K562 (cell line): Measurements from ENCODE around the gene OR4N5. TPM values are rescaled to one million over a fixed set of nuclear protein-coding genes. Genes with fewer than 3 reads are reported as not detected.

Experiments
- ATAC-seq: fragments of 200-7000 bp; cut with Tn5 transposase; 3 replicates; pipeline ENCODE4 v1.9.1; 2020; ENCODE audit warnings: moderate library complexity
- BruUV-seq: library from RNA; stranded (reverse); fragments of 400-500 nt; replicated peaks from 2 replicates; lab custom pipeline; 2021; lab: Mats Ljungman, UMichigan
- CTCF ChIA-PET: fragments of 300-600 bp; formaldehyde crosslinking; extraction: SDS; loops from one replicate; lab custom pipeline; 2021; ENCODE audit warnings: low intra/inter-chr PET ratio; lab: Yijun Ruan, JAX
- POLR2A ChIA-PET: fragments of 300-600, 350-650 bp; sonication (Branson Sonifier 250); formaldehyde crosslinking; extraction: SDS; loops from one replicate; lab custom pipeline; 2021; ENCODE audit warnings: antibody characterized with exemption, inconsistent platforms; lab: Yijun Ruan, JAX
- DNase-seq, 4 experiments: peaks; one replicate each; pipeline versions ENCODE4 v3.0.0 to v3.0.0-alpha.2; 2011 to 2018; ENCODE audit warnings: low spot score in 3 of 4, mixed read lengths in 3 of 4; ENCODE audit errors: extremely low read depth in 1 of 4
- FAIRE-seq: peaks from 2 replicates; lab custom pipeline; 2011; peaks lifted over from hg19 to GRCh38; lab: Jason Lieb, UNC
- H2AFZ ChIP-seq: 2 replicates; pipeline ENCODE4 v1.6.0; 2011; ENCODE audit warnings: low read depth, low read length, control low read depth, inconsistent platforms
- H3K27ac ChIP-seq: fragments of 200-600 bp; 3 replicates; pipeline ENCODE4 v1.8.0; 2011; ENCODE audit warnings: low read depth, mild to moderate bottlenecking, control low read depth, inconsistent platforms, low read length, moderate library complexity, mixed read lengths; ENCODE audit errors: extremely low read depth
- H3K27me3 ChIP-seq, 2 experiments: fragments of 300-600 bp in 1 of 2; 2 replicates in 1 of 2; 3 replicates in 1 of 2; pipeline versions ENCODE4 v1.6.0 to v1.8.0; 2011; ENCODE audit warnings: inconsistent platforms in 2 of 2, low read length in 2 of 2, mild to moderate bottlenecking in 1 of 2, mixed read lengths in 1 of 2, moderate library complexity in 1 of 2; ENCODE audit not compliant: control insufficient read depth in 2 of 2, insufficient read depth in 2 of 2
- H3K36me3 ChIP-seq: fragments of 300-600 bp; 3 replicates; pipeline ENCODE4 v1.8.0; 2011; ENCODE audit warnings: mild to moderate bottlenecking, low read length, inconsistent platforms; ENCODE audit not compliant: control insufficient read depth, insufficient read depth
- H3K4me1 ChIP-seq, 2 experiments: fragments of 200-600 bp in 1 of 2; replicated peaks in 1 of 2; 2 replicates in 1 of 2; 3 replicates in 1 of 2; pipeline versions ENCODE4 v1.5.1 to v1.8.0; 2011; ENCODE audit warnings: inconsistent platforms in 2 of 2, low read length in 2 of 2, mild to moderate bottlenecking in 1 of 2, mixed read lengths in 1 of 2, moderate library complexity in 1 of 2; ENCODE audit not compliant: control insufficient read depth in 2 of 2, insufficient read depth in 2 of 2
- H3K4me2 ChIP-seq: 2 replicates; pipeline ENCODE4 v1.6.1; 2011; ENCODE audit warnings: low read length, control low read depth, inconsistent platforms, mixed read lengths; ENCODE audit not compliant: insufficient read depth
- H3K4me3 ChIP-seq: fragments of 200-600 bp; sonication (generic), shearing (Covaris generic); 2 replicates; pipeline ENCODE4 v1.5.1; 2016; ENCODE audit warnings: control low read depth, inconsistent platforms
- H3K79me2 ChIP-seq: fragments of 200-600 bp; 3 replicates; pipeline ENCODE4 v1.8.0; 2011; ENCODE audit warnings: low read length, inconsistent platforms; ENCODE audit not compliant: control insufficient read depth, insufficient read depth
- H3K9ac ChIP-seq, 2 experiments: 2 replicates each; pipeline versions ENCODE4 v1.6.0 to v1.6.1; 2011; ENCODE audit warnings: low read depth in 2 of 2, low read length in 2 of 2, control low read depth in 1 of 2, inconsistent platforms in 1 of 2, mild to moderate bottlenecking in 1 of 2, mixed read lengths in 1 of 2; ENCODE audit not compliant: insufficient read depth in 1 of 2
- H3K9me1 ChIP-seq: one replicate; pipeline ENCODE4 v1.6.0; 2011; ENCODE audit warnings: inconsistent platforms, mild to moderate bottlenecking, low read length, moderate library complexity; ENCODE audit not compliant: control insufficient read depth, insufficient read depth
- H3K9me3 ChIP-seq: replicated peaks from 2 replicates; pipeline ENCODE4 v1.5.1; 2011; ENCODE audit warnings: low read depth, low read length, inconsistent platforms; ENCODE audit not compliant: control insufficient read depth, insufficient read depth
- H4K20me1 ChIP-seq: replicated peaks from 2 replicates; pipeline ENCODE4 v1.6.1; 2011; ENCODE audit warnings: low read length, inconsistent platforms, mixed read lengths; ENCODE audit not compliant: control insufficient read depth, insufficient read depth
- ADNP ChIP-seq: fragments of 200-800 bp; sonication (Bioruptor generic); IDR thresholded peaks from 2 replicates; pipeline ENCODE4 v1.6.1; 2016; ENCODE audit warnings: missing genetic modification characterization, missing compliant biosample characterization
- ATF7 ChIP-seq: fragments of 450-650 bp; IDR thresholded peaks from 2 replicates; pipeline ENCODE4 v1.7.1; 2014; ENCODE audit warnings: mild to moderate bottlenecking, moderate library complexity
- CEBPB ChIP-seq: fragments of 450-650 bp; IDR thresholded peaks from 2 replicates; pipeline ENCODE4 v1.6.1; 2016; ENCODE audit warnings: missing genetic modification characterization, missing compliant biosample characterization
- ELF1 ChIP-seq: fragments of 200-800 bp; sonication (Bioruptor generic); IDR thresholded peaks from 2 replicates; pipeline ENCODE4 v1.6.1; 2016; ENCODE audit warnings: missing genetic modification characterization, missing compliant biosample characterization
- ETV6 ChIP-seq, 3 experiments: fragments of 150-350 bp in 1 of 3; sonication (generic) in 1 of 3; formaldehyde crosslinking in 1 of 3; IDR thresholded peaks; 2 replicates each; pipeline versions ENCODE4 v1.6.1 to v1.8.0; 2014 to 2022; ENCODE audit warnings: borderline replicate concordance in 2 of 3, low read depth in 2 of 3, antibody characterized with exemption in 1 of 3, low read length in 1 of 3, mild to moderate bottlenecking in 1 of 3, missing genetic modification reagents in 1 of 3
- HDAC1 ChIP-seq, 2 experiments: fragments of 450-650 bp; IDR thresholded peaks; 2 replicates each; pipeline ENCODE4 v1.6.1; 2016 to 2017; ENCODE audit warnings: inconsistent platforms in 1 of 2, mild to moderate bottlenecking in 1 of 2, moderate library complexity in 1 of 2
- KAT8 ChIP-seq: fragments of 450-650 bp; IDR thresholded peaks from 2 replicates; pipeline ENCODE4 v1.6.1; 2016; ENCODE audit warnings: low read depth, mild to moderate bottlenecking
- MAZ ChIP-seq, 2 experiments: fragments of 450-650 bp in 1 of 2; sonication (generic) in 1 of 2; formaldehyde crosslinking; IDR thresholded peaks in 1 of 2; conservative IDR thresholded peaks in 1 of 2; 2 replicates each; pipeline versions ENCODE4 v1.4.0 to v1.5.0; 2020; ENCODE audit warnings: mild to moderate bottlenecking in 1 of 2, missing genetic modification reagents in 1 of 2
- NBN ChIP-seq: fragments of 450-650 bp; IDR thresholded peaks from 2 replicates; pipeline ENCODE4 v1.6.1; 2016; ENCODE audit warnings: low read depth, mild to moderate bottlenecking
- NFIC ChIP-seq: fragments of 450-650 bp; IDR thresholded peaks from 2 replicates; pipeline ENCODE4 v1.6.1; 2017; ENCODE audit warnings: mild to moderate bottlenecking, inconsistent platforms
- PHB2 ChIP-seq: fragments of 450-650 bp; IDR thresholded peaks from 2 replicates; pipeline ENCODE4 v1.6.1; 2017; ENCODE audit warnings: low read depth
- PTBP1 ChIP-seq: fragments of 200-400 bp; formaldehyde crosslinking; IDR thresholded peaks from 2 replicates; pipeline ENCODE4 v1.6.1; 2017; ENCODE audit warnings: low read depth, low read length
- PYGO2 ChIP-seq: fragments of 450-650 bp; IDR thresholded peaks from 2 replicates; pipeline ENCODE4 v1.6.1; 2016; ENCODE audit warnings: mild to moderate bottlenecking, missing genetic modification characterization, moderate library complexity, missing compliant biosample characterization
- SRSF3 ChIP-seq: fragments of 200-400 bp; formaldehyde crosslinking; IDR thresholded peaks from 2 replicates; pipeline ENCODE4 v1.6.1; 2016; ENCODE audit warnings: mild to moderate bottlenecking, low read length, moderate library complexity; ENCODE audit not compliant: insufficient read depth
- SRSF9 ChIP-seq: fragments of 200-400 bp; formaldehyde crosslinking; IDR thresholded peaks from 2 replicates; pipeline ENCODE4 v1.6.1; 2017; ENCODE audit warnings: low read depth, low read length, borderline replicate concordance
- TCF3 ChIP-seq: sonication (generic); formaldehyde crosslinking; IDR thresholded peaks from 2 replicates; pipeline ENCODE4 v1.4.0; 2020; ENCODE audit warnings: mild to moderate bottlenecking, missing genetic modification reagents
- ZNF146 ChIP-seq: IDR thresholded peaks from one replicate; pipeline ENCODE4 v1.6.1; 2018; ENCODE audit warnings: missing compliant biosample characterization; ENCODE audit not compliant: unreplicated experiment
- ZNF197 ChIP-seq: fragments of 200-800 bp; sonication (Bioruptor generic); IDR thresholded peaks from 2 replicates; pipeline ENCODE4 v1.6.1; 2016; ENCODE audit warnings: low read depth, missing genetic modification characterization, missing compliant biosample characterization
- ZNF764 ChIP-seq: fragments of 250-450 bp; sonication (Bioruptor Pico); IDR thresholded peaks from 2 replicates; pipeline ENCODE4 v1.4.0; 2020; ENCODE audit warnings: low read depth, mild to moderate bottlenecking, moderate library complexity
- ZSCAN32 ChIP-seq: fragments of 450-650 bp; formaldehyde crosslinking; IDR thresholded peaks from 2 replicates; pipeline ENCODE4 v1.4.0; 2020; ENCODE audit warnings: mild to moderate bottlenecking, moderate library complexity
- WGBS: fragments of 100-300 bp; shearing (Covaris generic); methylation state at CpG from one replicate; pipeline ENCODE4 v1.1.6; 2016; ENCODE audit warnings: low coverage, mixed read lengths; ENCODE audit not compliant: insufficient coverage; ENCODE audit errors: missing lambda C conversion rate; 5-methylcytosine and 5-hydroxymethylcytosine counted together
- in situ Hi-C: fragments of 300-500 bp; cut with MboI; formaldehyde crosslinking; loops from 4 replicates; pipeline ENCODE4 v1.15.0; 2018; ENCODE audit warnings: inconsistent platforms, mixed read lengths
- intact Hi-C: fragments of 100-400 bp; cut with micrococcal nuclease; formaldehyde crosslinking; loops from 2 replicates; pipeline ENCODE4 v1.14.2; 2022
- polyA plus RNA-seq, 8 experiments: library from polyadenylated mRNA; depleted of rRNA in 4 of 8; stranded (reverse) in 5 of 8; unstranded in 3 of 8; fragments of >200 nt; fragmentation: Nextera tagmentation in 2 of 8; fragmentation: Illumina TruSeq in 1 of 8; extraction: Ambion mirVana in 2 of 8; extraction: Trizol in 1 of 8; gene quantifications; 2 replicates each; pipeline versions ENCODE4 v1.2.1 to v1.2.3, GENCODE V29; 2011 to 2014; ENCODE audit warnings: inconsistent platforms in 1 of 8, missing spikeins in 1 of 8
- total RNA-seq, 7 experiments: library from RNA; depleted of rRNA in 6 of 7; stranded (reverse); fragments of >200 nt in 6 of 7; fragmentation: Illumina TruSeq in 2 of 7; extraction: Trizol in 2 of 7; gene quantifications; 2 replicates each; pipeline versions ENCODE4 v1.2.1 to v1.2.3, GENCODE V29; 2011 to 2021; ENCODE audit warnings: low replicate concordance in 1 of 7
- TF ChIP-seq, protein P1 (sequence below): fragments of 200-800 bp; sonication (Bioruptor generic); IDR thresholded peaks from 2 replicates; pipeline ENCODE4 v1.6.1; 2017; ENCODE audit warnings: missing genetic modification characterization, missing compliant biosample characterization
- TF ChIP-seq, protein P2 (sequence below): IDR thresholded peaks from 2 replicates; pipeline ENCODE4 v1.6.1; 2011; ENCODE audit not compliant: insufficient read length; ENCODE audit errors: extremely low read depth

OR4N5 gene
- total and polyA plus RNA-seq, 9 of the 15 experiments (the other 6 are each of a cell fraction or from before 2014, with no cell fraction given): not detected

DNA sequence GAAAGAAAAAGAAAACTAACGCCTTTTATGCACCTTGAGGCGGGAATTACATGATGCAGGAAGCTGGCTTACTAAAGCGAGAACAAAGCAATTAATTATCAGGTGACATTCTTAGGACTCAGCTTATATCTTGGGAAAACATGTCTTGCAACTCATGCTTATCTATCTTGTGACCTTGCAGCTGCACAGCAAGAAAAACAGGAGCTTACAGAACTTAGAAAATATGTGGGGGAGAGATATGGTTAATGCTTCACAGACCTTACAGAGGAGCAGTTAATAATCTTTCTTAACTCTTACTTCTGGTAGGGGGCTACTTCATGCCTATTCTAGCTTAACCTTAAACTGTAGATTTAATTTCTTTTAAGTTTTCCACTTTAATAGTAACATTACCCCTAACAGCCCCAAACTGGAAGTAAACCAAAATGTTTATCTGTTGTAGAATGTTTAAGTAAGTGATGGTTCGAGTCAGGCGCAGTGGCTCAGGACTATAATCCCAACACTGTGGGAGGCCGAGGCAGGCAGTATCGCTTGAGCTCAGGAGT lies 38.9 kb downstream of the OR4N5 start:
- 2% methylated on average over 7 of the region's 7 CpGs for WGBS
- ATAC-seq (peak; percentile 86), FAIRE-seq (peak; percentile 96), DNase-seq (peak; percentile 31 to 89 (median 51))
- Histone ChIP-seq H3K36me3 (no peaks in the 10 kb centered on the region), H3K4me3 (no peak overlapping the region), H3K4me2 (peak overlapping the region; percentile 59), H3K9me3 (peaks cover 10% of the 10 kb centered on the region), H3K79me2 (no peaks in the 10 kb centered on the region), H3K27ac (peak overlapping the region; percentile 92), H2AFZ (peak overlapping the region; percentile 63), H4K20me1 (no peaks in the 10 kb centered on the region), H3K9ac (peak overlapping the region in 1 of 2 experiments; percentile 69; a peak in 3 of 4 replicates), H3K9me1 (no peaks in the 10 kb centered on the region), H3K27me3 (no peaks in the 10 kb centered on the region), H3K4me1 (peaks cover 10 to 39% of the 10 kb centered on the region in 2 experiments)
- CTCF ChIA-PET: no interaction called here
- intact Hi-C loops: no loop called here
- POLR2A ChIA-PET: interaction anchor here (0.8 to 1.1 kb wide), 3 partner anchors 10 to 38 kb away, joined by 3 read pairs; no protein-coding TSS in a partner anchor
- in situ Hi-C loops: no loop called here
- BruUV-seq: no TSS peak
- TF ChIP-seq, protein P1, sequence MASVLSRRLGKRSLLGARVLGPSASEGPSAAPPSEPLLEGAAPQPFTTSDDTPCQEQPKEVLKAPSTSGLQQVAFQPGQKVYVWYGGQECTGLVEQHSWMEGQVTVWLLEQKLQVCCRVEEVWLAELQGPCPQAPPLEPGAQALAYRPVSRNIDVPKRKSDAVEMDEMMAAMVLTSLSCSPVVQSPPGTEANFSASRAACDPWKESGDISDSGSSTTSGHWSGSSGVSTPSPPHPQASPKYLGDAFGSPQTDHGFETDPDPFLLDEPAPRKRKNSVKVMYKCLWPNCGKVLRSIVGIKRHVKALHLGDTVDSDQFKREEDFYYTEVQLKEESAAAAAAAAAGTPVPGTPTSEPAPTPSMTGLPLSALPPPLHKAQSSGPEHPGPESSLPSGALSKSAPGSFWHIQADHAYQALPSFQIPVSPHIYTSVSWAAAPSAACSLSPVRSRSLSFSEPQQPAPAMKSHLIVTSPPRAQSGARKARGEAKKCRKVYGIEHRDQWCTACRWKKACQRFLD: peak; percentile 96
- TF ChIP-seq CEBPB (tag): peak; percentile 53
- no peak for TF ChIP-seq PTBP1
- TF ChIP-seq NFIC: peak; percentile 90
- peak; percentile 77 for TF ChIP-seq PYGO2 (tag)
- no peak for TF ChIP-seq SRSF9
- TF ChIP-seq ELF1 (tag): peak; percentile 48
- TF ChIP-seq HDAC1 (IDR thresholded peaks at IDR 0.05): peak in 1 of 2 experiments; percentile 40; a peak in 1 of 4 replicates
- no peak for TF ChIP-seq ZNF146 (CRISPR knock-in tag)
- TF ChIP-seq SRSF3: no peak
- no peak for TF ChIP-seq KAT8
- TF ChIP-seq ZSCAN32 (CRISPR knock-in tag): no peak
- peak; percentile 79; the same call in 1 of the 2 replicates for TF ChIP-seq NBN
- peak; percentile 85 for TF ChIP-seq PHB2
- peak in 1 of 2 experiments; percentile 57; a peak in 1 of 4 replicates for TF ChIP-seq ETV6 (IDR thresholded peaks at IDR 0.05; ENCODE audit: borderline replicate concordance in 1 of 2, low read depth in 2 of 2, low read length in 1 of 2)
- TF ChIP-seq ETV6 (CRISPR knock-in tag; IDR thresholded peaks at IDR 0.05; ENCODE audit: borderline replicate concordance): no peak
- 0 out of 4 replicates have a peak, but pooled peaks of 1 of the 2 experiments have one; percentile 13 for TF ChIP-seq MAZ (CRISPR knock-in tag; conservative IDR thresholded peaks at IDR 0.05 in 1 of 2, IDR thresholded peaks at IDR 0.05 in 1 of 2)
- peak; percentile 95 for TF ChIP-seq TCF3
- TF ChIP-seq ADNP (tag): peak; percentile 39; the same call in 1 of the 2 replicates
- TF ChIP-seq ZNF764: no peak
- peak; percentile 42; the same call in 1 of the 2 replicates for TF ChIP-seq ATF7
- TF ChIP-seq, protein P2, sequence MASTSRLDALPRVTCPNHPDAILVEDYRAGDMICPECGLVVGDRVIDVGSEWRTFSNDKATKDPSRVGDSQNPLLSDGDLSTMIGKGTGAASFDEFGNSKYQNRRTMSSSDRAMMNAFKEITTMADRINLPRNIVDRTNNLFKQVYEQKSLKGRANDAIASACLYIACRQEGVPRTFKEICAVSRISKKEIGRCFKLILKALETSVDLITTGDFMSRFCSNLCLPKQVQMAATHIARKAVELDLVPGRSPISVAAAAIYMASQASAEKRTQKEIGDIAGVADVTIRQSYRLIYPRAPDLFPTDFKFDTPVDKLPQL: no peak
- TF ChIP-seq ZNF197 (CRISPR knock-in tag): peak; percentile 93
